ENCODE data around the gene SH3YL1. TPM values are rescaled to one million over a fixed set of nuclear protein-coding genes. Genes with fewer than 3 reads are reported as not detected.

Gene SH3YL1
- total and polyA plus RNA-seq, 4 donors: 6.4 to 19.2 (median 13.9) TPM

DNA sequence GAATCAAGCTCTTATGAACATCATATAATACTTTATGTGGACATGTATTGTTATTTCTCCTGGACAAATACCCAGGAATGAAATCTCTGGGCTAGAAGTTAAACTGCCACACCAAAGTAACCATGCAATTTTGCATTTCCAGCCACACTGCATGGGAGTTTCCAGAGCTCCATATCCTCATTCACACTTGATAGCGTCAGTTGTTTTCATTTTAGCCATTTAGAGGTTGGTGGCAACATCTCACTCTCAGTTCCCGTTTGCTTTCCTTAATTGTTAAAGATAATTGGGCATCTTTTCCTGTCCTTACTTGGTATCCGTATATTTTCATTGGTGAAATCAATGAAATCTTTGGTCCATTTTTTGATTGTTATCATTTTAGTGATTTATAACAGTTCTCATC lies 47.8 kb downstream of the SH3YL1 start:
- Histone ChIP-seq H3K9me3 (ENCODE audit: control insufficient read depth in 4 of 4, low read length in 3 of 4) (peaks cover 0 to 7% (median 4%) of the 10 kb centered on the region in 4 donors), H3K27me3 (ENCODE audit: control insufficient read depth in 4 of 4, insufficient read depth in 4 of 4, low read length in 3 of 4) (no peaks in the 10 kb centered on the region), H3K27ac (ENCODE audit: low read depth in 1 of 2, low read length in 2 of 2) (no peak overlapping the region), H3K4me3 (ENCODE audit: low read depth in 1 of 3, low read length in 3 of 3) (no peak overlapping the region), H3K9ac (ENCODE audit: low read depth in 1 of 2, low read length in 2 of 2) (no peak overlapping the region), H3K4me1 (ENCODE audit: control insufficient read depth in 4 of 4, insufficient read depth in 4 of 4, low read length in 3 of 4) (peaks cover 0 to 3% (median 1%) of the 10 kb centered on the region in 4 donors), H3K36me3 (ENCODE audit: control insufficient read depth in 4 of 4, insufficient read depth in 3 of 4, low read depth in 1 of 4, low read length in 3 of 4) (no peaks in the 10 kb centered on the region)
- no peak for TF ChIP-seq RAD21 (IDR thresholded peaks at IDR 0.05)
- no peak for TF ChIP-seq SP1 (IDR thresholded peaks at IDR 0.05)
- no peak for TF ChIP-seq YY1 (IDR thresholded peaks at IDR 0.05)
- TF ChIP-seq, protein P1, sequence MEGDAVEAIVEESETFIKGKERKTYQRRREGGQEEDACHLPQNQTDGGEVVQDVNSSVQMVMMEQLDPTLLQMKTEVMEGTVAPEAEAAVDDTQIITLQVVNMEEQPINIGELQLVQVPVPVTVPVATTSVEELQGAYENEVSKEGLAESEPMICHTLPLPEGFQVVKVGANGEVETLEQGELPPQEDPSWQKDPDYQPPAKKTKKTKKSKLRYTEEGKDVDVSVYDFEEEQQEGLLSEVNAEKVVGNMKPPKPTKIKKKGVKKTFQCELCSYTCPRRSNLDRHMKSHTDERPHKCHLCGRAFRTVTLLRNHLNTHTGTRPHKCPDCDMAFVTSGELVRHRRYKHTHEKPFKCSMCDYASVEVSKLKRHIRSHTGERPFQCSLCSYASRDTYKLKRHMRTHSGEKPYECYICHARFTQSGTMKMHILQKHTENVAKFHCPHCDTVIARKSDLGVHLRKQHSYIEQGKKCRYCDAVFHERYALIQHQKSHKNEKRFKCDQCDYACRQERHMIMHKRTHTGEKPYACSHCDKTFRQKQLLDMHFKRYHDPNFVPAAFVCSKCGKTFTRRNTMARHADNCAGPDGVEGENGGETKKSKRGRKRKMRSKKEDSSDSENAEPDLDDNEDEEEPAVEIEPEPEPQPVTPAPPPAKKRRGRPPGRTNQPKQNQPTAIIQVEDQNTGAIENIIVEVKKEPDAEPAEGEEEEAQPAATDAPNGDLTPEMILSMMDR (IDR thresholded peaks at IDR 0.05; ENCODE audit: low read depth, low read length, missing input control): no peak
- no peak for TF ChIP-seq JUND (IDR thresholded peaks at IDR 0.05)
- no peak for TF ChIP-seq HNF4A (conservative IDR thresholded peaks at IDR 0.05)
- TF ChIP-seq, protein P2, sequence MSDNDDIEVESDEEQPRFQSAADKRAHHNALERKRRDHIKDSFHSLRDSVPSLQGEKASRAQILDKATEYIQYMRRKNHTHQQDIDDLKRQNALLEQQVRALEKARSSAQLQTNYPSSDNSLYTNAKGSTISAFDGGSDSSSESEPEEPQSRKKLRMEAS (IDR thresholded peaks at IDR 0.05): no peak
- TF ChIP-seq TAF1 (conservative IDR thresholded peaks at IDR 0.05): no peak
- TF ChIP-seq, protein P3, sequence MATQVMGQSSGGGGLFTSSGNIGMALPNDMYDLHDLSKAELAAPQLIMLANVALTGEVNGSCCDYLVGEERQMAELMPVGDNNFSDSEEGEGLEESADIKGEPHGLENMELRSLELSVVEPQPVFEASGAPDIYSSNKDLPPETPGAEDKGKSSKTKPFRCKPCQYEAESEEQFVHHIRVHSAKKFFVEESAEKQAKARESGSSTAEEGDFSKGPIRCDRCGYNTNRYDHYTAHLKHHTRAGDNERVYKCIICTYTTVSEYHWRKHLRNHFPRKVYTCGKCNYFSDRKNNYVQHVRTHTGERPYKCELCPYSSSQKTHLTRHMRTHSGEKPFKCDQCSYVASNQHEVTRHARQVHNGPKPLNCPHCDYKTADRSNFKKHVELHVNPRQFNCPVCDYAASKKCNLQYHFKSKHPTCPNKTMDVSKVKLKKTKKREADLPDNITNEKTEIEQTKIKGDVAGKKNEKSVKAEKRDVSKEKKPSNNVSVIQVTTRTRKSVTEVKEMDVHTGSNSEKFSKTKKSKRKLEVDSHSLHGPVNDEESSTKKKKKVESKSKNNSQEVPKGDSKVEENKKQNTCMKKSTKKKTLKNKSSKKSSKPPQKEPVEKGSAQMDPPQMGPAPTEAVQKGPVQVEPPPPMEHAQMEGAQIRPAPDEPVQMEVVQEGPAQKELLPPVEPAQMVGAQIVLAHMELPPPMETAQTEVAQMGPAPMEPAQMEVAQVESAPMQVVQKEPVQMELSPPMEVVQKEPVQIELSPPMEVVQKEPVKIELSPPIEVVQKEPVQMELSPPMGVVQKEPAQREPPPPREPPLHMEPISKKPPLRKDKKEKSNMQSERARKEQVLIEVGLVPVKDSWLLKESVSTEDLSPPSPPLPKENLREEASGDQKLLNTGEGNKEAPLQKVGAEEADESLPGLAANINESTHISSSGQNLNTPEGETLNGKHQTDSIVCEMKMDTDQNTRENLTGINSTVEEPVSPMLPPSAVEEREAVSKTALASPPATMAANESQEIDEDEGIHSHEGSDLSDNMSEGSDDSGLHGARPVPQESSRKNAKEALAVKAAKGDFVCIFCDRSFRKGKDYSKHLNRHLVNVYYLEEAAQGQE (IDR thresholded peaks at IDR 0.05): no peak
- WGBS: 93% methylated on average over 3 of the region's 3 CpGs
- no peak for DNase-seq (ENCODE audit: low spot score)

DNA sequence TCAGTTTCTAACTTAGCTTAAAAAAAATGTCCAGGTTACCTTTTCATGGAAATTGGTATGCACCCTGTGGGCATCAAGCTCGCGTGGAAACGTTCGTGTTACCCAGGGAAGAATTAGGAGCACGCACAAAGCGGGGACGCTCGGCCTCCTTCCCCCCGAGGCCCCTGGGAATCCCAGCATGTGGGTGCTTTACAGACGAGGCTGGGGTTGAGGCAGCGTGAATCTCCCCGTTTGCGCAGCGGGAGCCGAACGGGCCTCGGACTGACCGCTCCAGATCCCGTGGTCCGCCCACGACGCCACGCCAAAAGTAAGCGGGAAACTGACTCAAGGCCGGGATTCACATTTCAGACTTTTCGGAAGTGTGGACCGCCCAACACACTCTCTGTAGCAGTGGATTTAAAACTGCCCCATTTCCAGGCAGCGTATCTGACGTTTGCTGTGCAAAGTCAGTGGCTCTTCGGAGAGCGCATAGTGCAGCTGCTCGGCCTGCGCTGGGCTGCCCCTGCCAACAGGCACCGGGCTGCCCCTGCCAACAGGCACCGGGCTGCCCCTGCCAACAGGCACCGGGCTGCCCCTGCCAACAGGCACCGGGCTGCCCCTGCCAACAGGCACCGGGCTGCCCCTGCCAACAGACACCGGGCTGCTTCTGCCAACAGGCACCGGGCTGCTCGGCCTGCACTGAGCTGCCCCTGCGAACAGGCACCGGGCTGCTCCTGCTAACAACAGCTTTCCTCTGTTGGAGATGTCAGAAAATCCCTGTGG lies 49.7 kb downstream of the SH3YL1 start:
- Histone ChIP-seq H3K27ac (ENCODE audit: low read depth in 1 of 2, low read length in 2 of 2) (no peak overlapping the region), H3K36me3 (ENCODE audit: control insufficient read depth in 4 of 4, insufficient read depth in 3 of 4, low read depth in 1 of 4, low read length in 3 of 4) (no peaks in the 10 kb centered on the region)
- WGBS: 62% methylated on average over 43 of the region's 43 CpGs

More for the DNA sequence above, 49.7 kb downstream of the SH3YL1 start:
- H3K9me3 ChIP-seq (ENCODE audit: control insufficient read depth in 4 of 4, low read length in 3 of 4): peaks cover 0 to 7% (median 4%) of the 10 kb centered on the region in 4 donors
- H3K4me3 ChIP-seq (ENCODE audit: low read depth in 1 of 3, low read length in 3 of 3): no peak overlapping the region
- TF ChIP-seq, protein P4, sequence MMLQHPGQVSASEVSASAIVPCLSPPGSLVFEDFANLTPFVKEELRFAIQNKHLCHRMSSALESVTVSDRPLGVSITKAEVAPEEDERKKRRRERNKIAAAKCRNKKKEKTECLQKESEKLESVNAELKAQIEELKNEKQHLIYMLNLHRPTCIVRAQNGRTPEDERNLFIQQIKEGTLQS (IDR thresholded peaks at IDR 0.05): no peak
- TF ChIP-seq EGR1 (IDR thresholded peaks at IDR 0.05; ENCODE audit: low read depth in 2 of 2) (no peak), RAD21 (IDR thresholded peaks at IDR 0.05) (no peak), HNF4A (conservative IDR thresholded peaks at IDR 0.05) (no peak), SP1 (IDR thresholded peaks at IDR 0.05) (no peak), TAF1 (conservative IDR thresholded peaks at IDR 0.05) (no peak), HNF4G (IDR thresholded peaks at IDR 0.05) (no peak), FOXA2 (IDR thresholded peaks at IDR 0.05) (no peak), RXRA (IDR thresholded peaks at IDR 0.05) (no peak), YY1 (IDR thresholded peaks at IDR 0.05) (no peak), GABPA (IDR thresholded peaks at IDR 0.05 in 1 of 2, conservative IDR thresholded peaks at IDR 0.05 in 1 of 2) (no peak), NR2F2 (IDR thresholded peaks at IDR 0.05) (no peak)
- TF ChIP-seq, protein P3 (IDR thresholded peaks at IDR 0.05): no peak
- TF ChIP-seq, protein P5, sequence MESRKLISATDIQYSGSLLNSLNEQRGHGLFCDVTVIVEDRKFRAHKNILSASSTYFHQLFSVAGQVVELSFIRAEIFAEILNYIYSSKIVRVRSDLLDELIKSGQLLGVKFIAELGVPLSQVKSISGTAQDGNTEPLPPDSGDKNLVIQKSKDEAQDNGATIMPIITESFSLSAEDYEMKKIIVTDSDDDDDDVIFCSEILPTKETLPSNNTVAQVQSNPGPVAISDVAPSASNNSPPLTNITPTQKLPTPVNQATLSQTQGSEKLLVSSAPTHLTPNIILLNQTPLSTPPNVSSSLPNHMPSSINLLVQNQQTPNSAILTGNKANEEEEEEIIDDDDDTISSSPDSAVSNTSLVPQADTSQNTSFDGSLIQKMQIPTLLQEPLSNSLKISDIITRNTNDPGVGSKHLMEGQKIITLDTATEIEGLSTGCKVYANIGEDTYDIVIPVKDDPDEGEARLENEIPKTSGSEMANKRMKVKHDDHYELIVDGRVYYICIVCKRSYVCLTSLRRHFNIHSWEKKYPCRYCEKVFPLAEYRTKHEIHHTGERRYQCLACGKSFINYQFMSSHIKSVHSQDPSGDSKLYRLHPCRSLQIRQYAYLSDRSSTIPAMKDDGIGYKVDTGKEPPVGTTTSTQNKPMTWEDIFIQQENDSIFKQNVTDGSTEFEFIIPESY (IDR thresholded peaks at IDR 0.05): no peak
- H3K27me3 ChIP-seq (ENCODE audit: control insufficient read depth in 4 of 4, insufficient read depth in 4 of 4, low read length in 3 of 4): no peaks in the 10 kb centered on the region
- peaks cover 0 to 3% (median 1%) of the 10 kb centered on the region in 4 donors for H3K4me1 ChIP-seq (ENCODE audit: control insufficient read depth in 4 of 4, insufficient read depth in 4 of 4, low read length in 3 of 4)
- H3K9ac ChIP-seq (ENCODE audit: low read depth in 1 of 2, low read length in 2 of 2): no peak overlapping the region
- no peak for DNase-seq (ENCODE audit: low spot score)

All from liver (tissue), 9 donors.